GM12878 (cell line): ENCODE data around the gene CSH2. TPM values are rescaled to one million over a fixed set of nuclear protein-coding genes. Genes with fewer than 3 reads are reported as not detected.

Experiments
- ATAC-seq: fragments of 200-7000 bp; cut with Tn5 transposase; 3 replicates; pipeline ENCODE4 v1.9.1; 2020; ENCODE audit warnings: mild to moderate bottlenecking, moderate library complexity
- BruUV-seq: library from RNA; stranded (reverse); fragments of 400-500 nt; replicated peaks from 2 replicates; lab custom pipeline; 2021; lab: Mats Ljungman, UMichigan
- CTCF ChIA-PET: fragments of 300-600 bp; sonication (Branson Sonifier 250); formaldehyde crosslinking; extraction: SDS; loops from one replicate; lab custom pipeline; 2021; ENCODE audit warnings: inconsistent platforms; lab: Yijun Ruan, JAX
- POLR2A ChIA-PET: fragments of 350-600 bp; formaldehyde crosslinking; extraction: SDS; loops from one replicate; lab custom pipeline; 2021; ENCODE audit warnings: inconsistent platforms; lab: Charles Lee
- RAD21 ChIA-PET: fragments of 300-600 bp; sonication (Branson Sonifier 250); formaldehyde crosslinking; loops from one replicate; lab custom pipeline; 2023; ENCODE audit warnings: antibody characterized with exemption; ENCODE audit not compliant: unreplicated experiment; lab: Charles Lee
- SMC1A ChIA-PET: fragments of 300-600 bp; sonication (Branson Sonifier 250); formaldehyde crosslinking; loops from one replicate; lab custom pipeline; 2023; ENCODE audit not compliant: unreplicated experiment, uncharacterized antibody; lab: Charles Lee
- DNase-seq: peaks from one replicate; pipeline ENCODE4 v3.0.0-alpha.2; 2011; ENCODE audit warnings: low read depth, low spot score
- FAIRE-seq: peaks from 3 replicates; lab custom pipeline; 2011; peaks lifted over from hg19 to GRCh38; lab: Jason Lieb, UNC
- H2AFZ ChIP-seq: 2 replicates; pipeline ENCODE4 v1.6.0; 2011; ENCODE audit warnings: low read depth, low read length, control low read depth; ENCODE audit not compliant: control insufficient read depth
- H3K27ac ChIP-seq: 2 replicates; pipeline ENCODE4 v1.5.1; 2011; ENCODE audit warnings: control low read depth; ENCODE audit not compliant: control insufficient read depth, insufficient read depth
- H3K27me3 ChIP-seq, 2 experiments: replicated peaks in 1 of 2; 2 replicates each; pipeline versions ENCODE4 v1.6.0 to v1.6.1; 2011; ENCODE audit warnings: low read length in 1 of 2; ENCODE audit not compliant: control insufficient read depth in 2 of 2, insufficient read depth in 2 of 2
- H3K36me3 ChIP-seq, 2 experiments: 2 replicates each; pipeline ENCODE4 v1.5.1; 2011; ENCODE audit warnings: low read length in 1 of 2; ENCODE audit not compliant: control insufficient read depth in 2 of 2, insufficient read depth in 2 of 2
- H3K4me1 ChIP-seq: 2 replicates; pipeline ENCODE4 v1.6.1; 2011; ENCODE audit warnings: mild to moderate bottlenecking, low read length, moderate library complexity, mixed read lengths; ENCODE audit not compliant: control insufficient read depth, insufficient read depth
- H3K4me2 ChIP-seq: 2 replicates; pipeline ENCODE4 v1.6.0; 2011; ENCODE audit warnings: control low read depth; ENCODE audit not compliant: control insufficient read depth, insufficient read depth
- H3K4me3 ChIP-seq: fragments of 200-600 bp; sonication (generic); 2 replicates; pipeline ENCODE4 v1.5.1; 2016
- H3K79me2 ChIP-seq: 2 replicates; pipeline ENCODE4 v1.6.0; 2011; ENCODE audit warnings: low read length; ENCODE audit not compliant: control insufficient read depth, insufficient read depth
- H3K9ac ChIP-seq: 2 replicates; pipeline ENCODE4 v1.8.0; 2011; ENCODE audit warnings: low read length, control low read depth, mixed read lengths; ENCODE audit not compliant: control insufficient read depth, insufficient read depth
- H3K9me3 ChIP-seq: replicated peaks from 3 replicates; pipeline ENCODE4 v1.5.1; 2011; ENCODE audit warnings: mild to moderate bottlenecking, low read length; ENCODE audit not compliant: control insufficient read depth, insufficient read depth
- H4K20me1 ChIP-seq: 2 replicates; pipeline ENCODE4 v1.6.0; 2011; ENCODE audit not compliant: control insufficient read depth, insufficient read depth
- CUX1 ChIP-seq: IDR thresholded peaks from 2 replicates; pipeline ENCODE4 v1.6.1; 2012; ENCODE audit warnings: improper control_type of control experiment, low read depth, low read length; ENCODE audit not compliant: insufficient replicate concordance
- GATAD2B ChIP-seq: fragments of 450-650 bp; conservative IDR thresholded peaks from 2 replicates; pipeline ENCODE4 v1.6.1; 2017; ENCODE audit warnings: low read depth, mild to moderate bottlenecking, moderate library complexity
- HCFC1 ChIP-seq: fragments of 150-350 bp; IDR thresholded peaks from 2 replicates; pipeline ENCODE4 v1.6.1; 2014; ENCODE audit warnings: low read length
- IKZF2 ChIP-seq, 2 experiments: fragments of 450-650 bp; IDR thresholded peaks; 2 replicates each; pipeline ENCODE4 v1.6.1; 2017; ENCODE audit warnings: mild to moderate bottlenecking in 2 of 2, moderate library complexity in 2 of 2
- IRF4 ChIP-seq: IDR thresholded peaks from 2 replicates; pipeline ENCODE4 v1.6.1; 2011; ENCODE audit warnings: low read depth, low read length
- MAX ChIP-seq: IDR thresholded peaks from 2 replicates; pipeline ENCODE4 v1.6.1; 2012; ENCODE audit warnings: low read depth, low read length, improper control_type of control experiment
- MEF2B ChIP-seq: fragments of 450-650 bp; IDR thresholded peaks from 2 replicates; pipeline ENCODE4 v1.6.1; 2018; ENCODE audit warnings: mild to moderate bottlenecking, moderate library complexity; ENCODE audit not compliant: partially characterized antibody, poor library complexity, severe bottlenecking
- MYB ChIP-seq: fragments of 150-350 bp; IDR thresholded peaks from 2 replicates; pipeline ENCODE4 v1.6.1; 2014; ENCODE audit warnings: mild to moderate bottlenecking, low read depth, low read length, borderline replicate concordance
- NR2C2 ChIP-seq: IDR thresholded peaks from 2 replicates; pipeline ENCODE4 v1.6.1; 2011; ENCODE audit warnings: borderline replicate concordance, low read depth; ENCODE audit not compliant: control insufficient read depth, insufficient read length
- PAX5 ChIP-seq: IDR thresholded peaks from 2 replicates; pipeline ENCODE4 v1.6.1; 2011; ENCODE audit warnings: low read depth, low read length, borderline replicate concordance
- POU2F2 ChIP-seq: IDR thresholded peaks from 3 replicates; pipeline ENCODE4 v1.6.1; 2011; ENCODE audit warnings: low read depth, mild to moderate bottlenecking, low read length, borderline replicate concordance
- RAD21 ChIP-seq: IDR thresholded peaks from 2 replicates; pipeline ENCODE4 v1.6.1; 2011; ENCODE audit warnings: mild to moderate bottlenecking, low read depth, low read length, moderate library complexity; ENCODE audit not compliant: insufficient read depth
- SIX5 ChIP-seq: IDR thresholded peaks from 2 replicates; pipeline ENCODE4 v1.6.1; 2011; ENCODE audit warnings: mild to moderate bottlenecking, low read depth, low read length, moderate library complexity; ENCODE audit not compliant: severe bottlenecking
- SUPT20H ChIP-seq: IDR thresholded peaks from 2 replicates; pipeline ENCODE4 v1.6.1; 2011; ENCODE audit warnings: low read depth, mild to moderate bottlenecking, low read length, moderate library complexity, borderline replicate concordance; ENCODE audit not compliant: control insufficient read depth
- SUZ12 ChIP-seq: fragments of 200-600 bp; sonication (generic); IDR thresholded peaks from one replicate; pipeline ENCODE4 v1.6.1; 2018; ENCODE audit warnings: antibody characterized with exemption, mild to moderate bottlenecking; ENCODE audit not compliant: unreplicated experiment
- WGBS: methylation state at CpG from one replicate; pipeline ENCODE4 v1.1.6; 2016; ENCODE audit warnings: low lambda C conversion rate; ENCODE audit not compliant: insufficient replicate concordance, insufficient coverage; ENCODE audit errors: missing lambda C conversion rate; 5-methylcytosine and 5-hydroxymethylcytosine counted together
- in situ Hi-C: fragments of 300-500 bp; cut with MboI; formaldehyde crosslinking; loops from 9 replicates; pipeline ENCODE4 v1.14.3; 2018; ENCODE audit warnings: mixed read lengths
- intact Hi-C: fragments of 100-400 bp; cut with micrococcal nuclease; formaldehyde crosslinking; loops from one replicate; pipeline ENCODE4 v1.14.2; 2022; ENCODE audit not compliant: unreplicated experiment
- polyA plus RNA-seq, 11 experiments: library from polyadenylated mRNA; depleted of rRNA in 4 of 11; unstranded in 6 of 11; stranded (reverse) in 5 of 11; fragments of >200 nt; fragmentation: Nextera tagmentation in 4 of 11; fragmentation: Illumina TruSeq in 1 of 11; extraction: Ambion mirVana in 4 of 11; extraction: Trizol in 1 of 11; gene quantifications; 1 replicate in 1 of 11; 2 replicates in 10 of 11; pipeline versions ENCODE4 v1.2.1 to v1.2.3, GENCODE V29; 2011 to 2016; ENCODE audit warnings: inconsistent platforms in 2 of 11, missing spikeins in 2 of 11, low read depth in 1 of 11
- total RNA-seq, 4 experiments: library from RNA; depleted of rRNA in 3 of 4; stranded (reverse); fragments of >200 nt in 3 of 4; fragmentation: Illumina TruSeq in 1 of 4; extraction: Trizol in 1 of 4; gene quantifications; 2 replicates each; pipeline versions ENCODE4 v1.2.1 to v1.2.3, GENCODE V29; 2013 to 2021

The CSH2 gene
- total and polyA plus RNA-seq, 10 of the 15 experiments (the other 5 are each of a cell fraction or from before 2014, with no cell fraction given) = not detected

GRCh38 chr17:63830904-63831491 lies 42.5 kb downstream of the CSH2 start:
- H3K4me2 ChIP-seq = no peak overlapping the region
- ChIA-PET SMC1A (no interaction called here), CTCF (interaction anchor here (0.6 to 1.7 kb wide), 4 partner anchors 9 to 134 kb away, joined by 3 to 7 read pairs (median 4); no protein-coding TSS in a partner anchor), RAD21 (no interaction called here), POLR2A (interaction anchor here (0.8 kb wide), 1 partner anchor 12 kb away, joined by 8 read pairs; no protein-coding TSS in a partner anchor)
- H3K9me3 ChIP-seq = no peaks in the 10 kb centered on the region
- no peak overlapping the region for H3K9ac ChIP-seq
- WGBS = 91% methylated on average over 15 of the region's 15 CpGs
- H4K20me1 ChIP-seq = no peaks in the 10 kb centered on the region
- H3K4me3 ChIP-seq = no peak overlapping the region
- ATAC-seq (no peak), FAIRE-seq (no peak), DNase-seq (no peak)
- no TSS peak for BruUV-seq
- no peak overlapping the region for H3K27ac ChIP-seq
- peaks cover 39% of the 10 kb centered on the region for H3K79me2 ChIP-seq
- peaks cover 10% of the 10 kb centered on the region for H3K4me1 ChIP-seq
- no peak overlapping the region for H2AFZ ChIP-seq
- intact Hi-C loops (no loop called here), in situ Hi-C loops (loop anchor here (25.0 kb wide), 1 partner anchor 394 kb away; the partner anchor contains the start of gene CYB561)
- no peaks in the 10 kb centered on the region for H3K27me3 ChIP-seq
- H3K36me3 ChIP-seq = peaks cover 31 to 48% of the 10 kb centered on the region in 2 experiments
- no peak for TF ChIP-seq MYB
- TF ChIP-seq NR2C2 = no peak
- no peak for TF ChIP-seq SUZ12
- TF ChIP-seq PAX5 = no peak
- TF ChIP-seq SUPT20H = no peak
- no peak for TF ChIP-seq GATAD2B
- no peak for TF ChIP-seq RAD21
- no peak for TF ChIP-seq MAX
- TF ChIP-seq IRF4 = no peak
- no peak for TF ChIP-seq IKZF2 (IDR thresholded peaks at IDR 0.05)
- TF ChIP-seq HCFC1 = no peak
- no peak for TF ChIP-seq MEF2B
- no peak for TF ChIP-seq SIX5
- no peak for TF ChIP-seq CUX1
- TF ChIP-seq POU2F2 = no peak
